Gastroesophageal sphincter (tissue), 4 donors: Measurements from ENCODE around the gene MKLN1. TPM values are rescaled to one million over a fixed set of nuclear protein-coding genes. Genes with fewer than 3 reads are reported as not detected.

ENCODE experiments used
- ATAC-seq: fragments of 150-250 bp; one replicate; pipeline ENCODE4 v1.9.1; 2016; ENCODE audit warnings: mild to moderate bottlenecking, moderate library complexity
- H3K27ac ChIP-seq, 4 donors: fragments of 200-600 bp; sonication (generic) in 3 of 4; 1 replicate in 3 of 4; 2 replicates in 1 of 4; pipeline ENCODE4 v1.5.1; 2016 to 2019
- H3K27me3 ChIP-seq: fragments of 200-600 bp; sonication (generic); one replicate; pipeline ENCODE4 v1.5.1; 2019
- H3K36me3 ChIP-seq, 2 donors: fragments of 200-600 bp; sonication (generic); one replicate each; pipeline ENCODE4 v1.5.1; 2019; ENCODE audit warnings: control low read depth in 1 of 2
- H3K4me1 ChIP-seq, 3 donors: fragments of 200-600 bp; sonication (generic); 1 replicate in 2 of 3; 2 replicates in 1 of 3; pipeline ENCODE4 v1.5.1; 2016 to 2019; ENCODE audit warnings: control low read depth in 2 of 3
- H3K4me3 ChIP-seq, 2 donors: fragments of 200-600 bp; sonication (generic); one replicate each; pipeline ENCODE4 v1.5.1; 2019; ENCODE audit warnings: mild to moderate bottlenecking in 1 of 2, moderate library complexity in 1 of 2
- H3K9me3 ChIP-seq, 3 donors: fragments of 200-600 bp; sonication (generic); one replicate each; pipeline ENCODE4 v1.5.1; 2017 to 2019; ENCODE audit warnings: control low read depth in 2 of 3
- CTCF ChIP-seq, 4 experiments: fragments of 200-600 bp in 2 of 4; fragments of 450-650 bp in 2 of 4; sonication (generic) in 1 of 4; IDR thresholded peaks; one replicate each; pipeline ENCODE4 v1.5.1; 2017 to 2019; ENCODE audit warnings: antibody characterized with exemption in 4 of 4, mild to moderate bottlenecking in 2 of 4, moderate library complexity in 2 of 4
- EP300 ChIP-seq: sonication (generic); formaldehyde crosslinking; IDR thresholded peaks from one replicate; pipeline ENCODE4 v1.6.1; 2017; ENCODE audit warnings: antibody characterized with exemption, mild to moderate bottlenecking
- POLR2A ChIP-seq, 2 donors: fragments of 450-650 bp; IDR thresholded peaks; one replicate each; pipeline ENCODE4 v1.6.1; 2017; ENCODE audit warnings: antibody characterized with exemption in 2 of 2, mild to moderate bottlenecking in 2 of 2, moderate library complexity in 1 of 2
- POLR2AphosphoS5 ChIP-seq: sonication (generic); formaldehyde crosslinking; IDR thresholded peaks from one replicate; pipeline ENCODE4 v1.6.1; 2017; ENCODE audit warnings: antibody characterized with exemption
- WGBS, 2 donors: methylation state at CpG; one replicate each; pipeline ENCODE4 v1.1.5; 2018; ENCODE audit warnings: low coverage in 1 of 2; 5-methylcytosine and 5-hydroxymethylcytosine counted together
- total RNA-seq, 4 donors: library from RNA; depleted of rRNA; stranded (reverse); fragments of >200 nt; gene quantifications; one replicate each; pipeline ENCODE4 v1.1.0, GENCODE V29; 2016

The MKLN1 gene
- total RNA-seq, 4 donors from 2014 or later: 40.4 to 82.8 (median 58.6) TPM

GRCh38 chr7:131341690-131342089 is 14.0 kb downstream of the MKLN1 start:
- no peak overlapping the region for H3K27ac ChIP-seq
- WGBS, 2 donors: 91 to 100% methylated on average over 1 of the region's 1 CpG
- H3K27me3 ChIP-seq: no peaks in the 10 kb centered on the region
- peaks cover 0 to 46% (median 5%) of the 10 kb centered on the region in 3 donors for H3K4me1 ChIP-seq
- peaks cover 0 to 12% (median 0%) of the 10 kb centered on the region in 3 donors for H3K9me3 ChIP-seq
- H3K4me3 ChIP-seq: no peak overlapping the region
- ATAC-seq: no peak
- no peak for TF ChIP-seq POLR2A (IDR thresholded peaks at IDR 0.05)
- TF ChIP-seq EP300: no peak
- TF ChIP-seq CTCF (IDR thresholded peaks at IDR 0.05): no peak
- H3K36me3 ChIP-seq: no peaks in the 10 kb centered on the region

- no peaks in the 10 kb centered on the region for H3K27me3 ChIP-seq
- peaks cover 0 to 2% (median 0%) of the 10 kb centered on the region in 3 donors for H3K9me3 ChIP-seq
- H3K27ac ChIP-seq: no peak overlapping the region
- 63 to 75% methylated on average over 2 of the region's 2 CpGs for WGBS, 2 donors
- no peak for TF ChIP-seq POLR2AphosphoS5
- no peak for ATAC-seq
- H3K36me3 ChIP-seq: no peaks in the 10 kb centered on the region
- peaks cover 0 to 58% (median 8%) of the 10 kb centered on the region in 3 donors for H3K4me1 ChIP-seq
- no peak overlapping the region for H3K4me3 ChIP-seq
Measured at GRCh38 chr7:131342864-131343442, 15.3 kb downstream of the MKLN1 start.

GRCh38 chr7:131346885-131347592 is 19.4 kb downstream of the MKLN1 start:
- 54 to 64% methylated on average over 2 to 3 of the region's 3 CpGs for WGBS, 2 donors
- no peak overlapping the region for H3K27ac ChIP-seq
- no peaks in the 10 kb centered on the region for H3K36me3 ChIP-seq
- no peak overlapping the region for H3K4me3 ChIP-seq
- no peak for TF ChIP-seq EP300
- TF ChIP-seq POLR2A (IDR thresholded peaks at IDR 0.05): no peak
- TF ChIP-seq POLR2AphosphoS5: no peak
- TF ChIP-seq CTCF (IDR thresholded peaks at IDR 0.05): no peak
- no peak for ATAC-seq
- no peaks in the 10 kb centered on the region for H3K27me3 ChIP-seq
- H3K9me3 ChIP-seq: no peaks in the 10 kb centered on the region
- H3K4me1 ChIP-seq: peaks cover 0 to 65% (median 8%) of the 10 kb centered on the region in 3 donors

GRCh38 chr7:131352032-131352431 is 24.4 kb downstream of the MKLN1 start:
- no peaks in the 10 kb centered on the region for H3K27me3 ChIP-seq
- no peak overlapping the region for H3K4me3 ChIP-seq
- no peak overlapping the region for H3K27ac ChIP-seq
- no peaks in the 10 kb centered on the region for H3K9me3 ChIP-seq
- peaks cover 4 to 78% (median 4%) of the 10 kb centered on the region in 3 donors for H3K4me1 ChIP-seq
- ATAC-seq: no peak
- TF ChIP-seq POLR2AphosphoS5 (no peak), POLR2A (IDR thresholded peaks at IDR 0.05) (no peak), CTCF (IDR thresholded peaks at IDR 0.05) (no peak), EP300 (no peak)
- WGBS, 2 donors: 56 to 64% methylated on average over 2 of the region's 2 CpGs
- no peaks in the 10 kb centered on the region for H3K36me3 ChIP-seq

GRCh38 chr7:131354390-131354789 is 26.7 kb downstream of the MKLN1 start:
- peaks cover 4 to 76% (median 9%) of the 10 kb centered on the region in 3 donors for H3K4me1 ChIP-seq
- TF ChIP-seq POLR2AphosphoS5 (no peak), CTCF (IDR thresholded peaks at IDR 0.05) (no peak), POLR2A (IDR thresholded peaks at IDR 0.05) (no peak), EP300 (no peak)

More at GRCh38 chr7:131354390-131354789, 26.7 kb downstream of the MKLN1 start:
- no peak overlapping the region for H3K4me3 ChIP-seq
- no peaks in the 10 kb centered on the region for H3K36me3 ChIP-seq
- no peak overlapping the region for H3K27ac ChIP-seq
- WGBS, 2 donors: 48 to 50% methylated on average over 3 of the region's 3 CpGs
- no peaks in the 10 kb centered on the region for H3K9me3 ChIP-seq
- ATAC-seq: no peak
- H3K27me3 ChIP-seq: no peaks in the 10 kb centered on the region
